Astrocyte (in vitro differentiated cells and primary cell): ENCODE data around the gene NEIL3.

Experiments
- EZH2 ChIP-seq: IDR thresholded peaks from 2 replicates; pipeline ENCODE4 v1.6.1; 2012; ENCODE audit warnings: mild to moderate bottlenecking, low read length, inconsistent platforms; ENCODE audit not compliant: insufficient read depth
- TF ChIP-seq, protein P1 (sequence below): IDR thresholded peaks from 2 replicates; pipeline ENCODE4 v1.5.1; 2011; ENCODE audit warnings: low read depth, mild to moderate bottlenecking, inconsistent platforms, low read length, moderate library complexity; ENCODE audit not compliant: insufficient read depth

DNA sequence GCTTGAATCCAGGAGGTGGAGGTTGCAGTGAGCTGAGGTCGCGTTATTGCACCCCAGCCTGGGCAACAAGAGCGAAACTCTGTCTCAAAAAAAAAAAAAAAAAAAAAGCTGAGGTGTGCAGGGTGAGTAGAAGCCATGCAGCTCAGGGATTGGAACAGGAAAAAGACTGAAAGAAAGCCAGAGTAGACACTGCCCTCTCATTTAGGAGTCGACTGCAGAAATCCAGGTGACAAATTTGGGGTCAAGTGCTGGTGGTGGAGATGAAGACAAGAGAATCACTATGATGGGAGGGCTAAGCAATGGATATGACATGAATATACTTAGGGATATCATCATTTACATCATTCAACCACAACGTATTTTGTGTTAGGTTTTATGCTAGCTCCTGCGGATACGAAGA is 1.9 kb downstream of the NEIL3 start:
- TF ChIP-seq, protein P1, sequence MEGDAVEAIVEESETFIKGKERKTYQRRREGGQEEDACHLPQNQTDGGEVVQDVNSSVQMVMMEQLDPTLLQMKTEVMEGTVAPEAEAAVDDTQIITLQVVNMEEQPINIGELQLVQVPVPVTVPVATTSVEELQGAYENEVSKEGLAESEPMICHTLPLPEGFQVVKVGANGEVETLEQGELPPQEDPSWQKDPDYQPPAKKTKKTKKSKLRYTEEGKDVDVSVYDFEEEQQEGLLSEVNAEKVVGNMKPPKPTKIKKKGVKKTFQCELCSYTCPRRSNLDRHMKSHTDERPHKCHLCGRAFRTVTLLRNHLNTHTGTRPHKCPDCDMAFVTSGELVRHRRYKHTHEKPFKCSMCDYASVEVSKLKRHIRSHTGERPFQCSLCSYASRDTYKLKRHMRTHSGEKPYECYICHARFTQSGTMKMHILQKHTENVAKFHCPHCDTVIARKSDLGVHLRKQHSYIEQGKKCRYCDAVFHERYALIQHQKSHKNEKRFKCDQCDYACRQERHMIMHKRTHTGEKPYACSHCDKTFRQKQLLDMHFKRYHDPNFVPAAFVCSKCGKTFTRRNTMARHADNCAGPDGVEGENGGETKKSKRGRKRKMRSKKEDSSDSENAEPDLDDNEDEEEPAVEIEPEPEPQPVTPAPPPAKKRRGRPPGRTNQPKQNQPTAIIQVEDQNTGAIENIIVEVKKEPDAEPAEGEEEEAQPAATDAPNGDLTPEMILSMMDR: no peak
- TF ChIP-seq EZH2: no peak
